NB4 (cell line): ENCODE measurements around the gene TCOF1.

ENCODE experiments used
- MYC ChIP-seq: IDR thresholded peaks from 2 replicates; pipeline ENCODE4 v1.6.1; 2011; ENCODE audit warnings: low read depth, low read length
- POLR2A ChIP-seq: IDR thresholded peaks from 2 replicates; pipeline ENCODE4 v1.6.1; 2011; ENCODE audit warnings: mild to moderate bottlenecking; ENCODE audit not compliant: insufficient read length; ENCODE audit errors: extremely low read depth
- TF ChIP-seq, protein P1 (sequence below): IDR thresholded peaks from one replicate; pipeline ENCODE4 v1.5.1; 2012; ENCODE audit warnings: low read depth, low read length

DNA sequence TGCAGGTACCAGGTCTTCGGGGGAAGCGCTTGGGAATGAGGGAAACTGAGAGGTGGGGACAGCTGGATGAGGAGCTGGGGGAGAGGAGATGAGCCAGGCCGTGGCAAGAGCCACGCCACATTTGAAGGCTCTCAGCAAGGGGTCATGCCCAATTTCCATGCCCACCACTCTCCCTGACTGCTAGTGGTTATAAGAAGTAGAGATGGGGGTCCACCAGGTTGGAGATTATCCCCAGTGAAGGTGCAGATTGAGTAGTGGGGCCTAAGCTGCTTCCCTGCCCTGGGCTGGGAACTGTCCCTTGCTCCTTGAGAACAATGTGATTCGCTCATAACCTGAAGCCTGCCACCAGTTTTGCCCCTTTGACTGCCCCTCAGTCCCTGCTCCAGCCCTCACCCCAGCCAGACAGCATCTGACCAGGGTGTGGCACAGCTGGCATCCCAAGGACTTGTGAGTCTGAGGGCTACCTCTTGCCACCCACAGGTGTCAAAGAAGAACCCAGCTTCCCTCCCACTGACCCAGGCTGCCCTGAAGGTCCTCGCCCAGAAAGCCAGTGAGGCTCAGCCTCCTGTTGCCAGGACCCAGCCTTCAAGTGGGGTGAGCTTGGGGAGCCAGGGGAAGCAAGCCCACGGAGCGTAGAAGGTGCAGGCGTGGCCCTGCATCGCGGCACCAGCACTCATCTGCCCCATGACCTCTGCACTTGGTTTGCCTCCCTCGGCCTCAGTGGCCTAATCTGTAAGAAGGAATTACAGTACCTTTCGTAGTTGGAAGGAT lies 33.8 kb downstream of the TCOF1 start:
- TF ChIP-seq, protein P1, sequence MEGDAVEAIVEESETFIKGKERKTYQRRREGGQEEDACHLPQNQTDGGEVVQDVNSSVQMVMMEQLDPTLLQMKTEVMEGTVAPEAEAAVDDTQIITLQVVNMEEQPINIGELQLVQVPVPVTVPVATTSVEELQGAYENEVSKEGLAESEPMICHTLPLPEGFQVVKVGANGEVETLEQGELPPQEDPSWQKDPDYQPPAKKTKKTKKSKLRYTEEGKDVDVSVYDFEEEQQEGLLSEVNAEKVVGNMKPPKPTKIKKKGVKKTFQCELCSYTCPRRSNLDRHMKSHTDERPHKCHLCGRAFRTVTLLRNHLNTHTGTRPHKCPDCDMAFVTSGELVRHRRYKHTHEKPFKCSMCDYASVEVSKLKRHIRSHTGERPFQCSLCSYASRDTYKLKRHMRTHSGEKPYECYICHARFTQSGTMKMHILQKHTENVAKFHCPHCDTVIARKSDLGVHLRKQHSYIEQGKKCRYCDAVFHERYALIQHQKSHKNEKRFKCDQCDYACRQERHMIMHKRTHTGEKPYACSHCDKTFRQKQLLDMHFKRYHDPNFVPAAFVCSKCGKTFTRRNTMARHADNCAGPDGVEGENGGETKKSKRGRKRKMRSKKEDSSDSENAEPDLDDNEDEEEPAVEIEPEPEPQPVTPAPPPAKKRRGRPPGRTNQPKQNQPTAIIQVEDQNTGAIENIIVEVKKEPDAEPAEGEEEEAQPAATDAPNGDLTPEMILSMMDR: no peak
- TF ChIP-seq POLR2A: no peak
- no peak for TF ChIP-seq MYC
